Tibial artery (tissue), 4 donors: Measurements from ENCODE around the gene LIN54.

Experiments
- DNase-seq, 2 donors: peaks; one replicate each; pipeline ENCODE4 v3.0.0-alpha.2; 2019
- H3K27ac ChIP-seq, 2 donors: fragments of 200-600 bp; sonication (generic) in 1 of 2; 1 replicate in 1 of 2; 2 replicates in 1 of 2; pipeline ENCODE4 v1.5.1; 2018 to 2019; ENCODE audit warnings: mild to moderate bottlenecking in 1 of 2
- H3K27me3 ChIP-seq, 2 donors: fragments of 200-600 bp; sonication (generic) in 1 of 2; one replicate each; pipeline versions ENCODE4 v1.5.1 to v1.6.0; 2016 to 2019
- H3K36me3 ChIP-seq, 3 donors: fragments of 200-600 bp; sonication (generic) in 2 of 3; one replicate each; pipeline ENCODE4 v1.5.1; 2016 to 2019; ENCODE audit warnings: mild to moderate bottlenecking in 2 of 3
- H3K4me1 ChIP-seq, 4 donors: fragments of 200-600 bp; sonication (generic) in 2 of 4; 1 replicate in 3 of 4; 2 replicates in 1 of 4; pipeline ENCODE4 v1.5.1; 2016 to 2019
- H3K4me3 ChIP-seq, 2 donors: fragments of 200-600 bp; sonication (generic) in 1 of 2; 1 replicate in 1 of 2; 2 replicates in 1 of 2; pipeline ENCODE4 v1.5.1; 2018 to 2019; ENCODE audit warnings: mild to moderate bottlenecking in 2 of 2
- H3K9me3 ChIP-seq, 3 donors: fragments of 200-600 bp; sonication (generic) in 1 of 3; one replicate each; pipeline ENCODE4 v1.5.1; 2016 to 2019
- CTCF ChIP-seq, 2 experiments: fragments of 200-600 bp in 1 of 2; fragments of 450-650 bp in 1 of 2; IDR thresholded peaks; one replicate each; pipeline ENCODE4 v1.5.1; 2017 to 2019; ENCODE audit warnings: antibody characterized with exemption in 2 of 2, mild to moderate bottlenecking in 1 of 2, moderate library complexity in 1 of 2
- intact Hi-C: fragments of 100-400 bp; cut with DNase I; formaldehyde crosslinking; loops from one replicate; pipeline ENCODE4 v1.15.0; 2023; ENCODE audit warnings: low total_unique reads

LIN54 gene

GRCh38 chr4:83013420-83013867 is 2.8 kb upstream of the LIN54 start:
- Histone ChIP-seq H3K9me3 (no peaks in the 10 kb centered on the region), H3K36me3 (no peaks in the 10 kb centered on the region), H3K27ac (peak overlapping the region; percentile 75 to 87), H3K4me3 (peak overlapping the region; percentile 74 to 75), H3K4me1 (peaks cover 0 to 25% (median 17%) of the 10 kb centered on the region in 4 donors), H3K27me3 (no peaks in the 10 kb centered on the region)
- TF ChIP-seq CTCF (IDR thresholded peaks at IDR 0.05): no peak
- no peak for DNase-seq
- intact Hi-C loops: loop anchor here (5.0 to 10.0 kb wide), 3 partner anchors 111 to 586 kb away; partner anchors contain the start of genes HELQ, MRPS18C and THAP9

GRCh38 chr4:83012687-83013419 is 2.2 kb upstream of the LIN54 start:
- no peaks in the 10 kb centered on the region for H3K27me3 ChIP-seq
- H3K36me3 ChIP-seq: no peaks in the 10 kb centered on the region
- H3K9me3 ChIP-seq: no peaks in the 10 kb centered on the region
- peaks cover 0 to 28% (median 19%) of the 10 kb centered on the region in 4 donors for H3K4me1 ChIP-seq
- peak overlapping the region; percentile 75 to 87 for H3K27ac ChIP-seq
- peak; percentile 71 to 76 for TF ChIP-seq CTCF (IDR thresholded peaks at IDR 0.05)
- intact Hi-C loops: loop anchor here (5.0 to 10.0 kb wide), 3 partner anchors 111 to 586 kb away; partner anchors contain the start of genes HELQ, MRPS18C and THAP9
- peak; percentile 94 to 98 for DNase-seq
- H3K4me3 ChIP-seq: peak overlapping the region; percentile 74 to 75

GRCh38 chr4:83012200-83012686 is 1.6 kb upstream of the LIN54 start:
- Histone ChIP-seq H3K27ac (peak overlapping the region; percentile 75 to 87), H3K9me3 (no peaks in the 10 kb centered on the region), H3K27me3 (no peaks in the 10 kb centered on the region), H3K36me3 (no peaks in the 10 kb centered on the region), H3K4me3 (peak overlapping the region; percentile 74 to 75), H3K4me1 (peaks cover 0 to 28% (median 21%) of the 10 kb centered on the region in 4 donors)
- no peak for TF ChIP-seq CTCF (IDR thresholded peaks at IDR 0.05)
- intact Hi-C loops: loop anchor here (5.0 to 10.0 kb wide), 3 partner anchors 110 to 585 kb away; partner anchors contain the start of genes HELQ, MRPS18C and THAP9
- DNase-seq: peak; percentile 33 to 70

- TF ChIP-seq CTCF (IDR thresholded peaks at IDR 0.05): no peak
- Histone ChIP-seq H3K27ac (peak overlapping the region; percentile 75 to 87), H3K4me1 (peaks cover 0 to 28% (median 21%) of the 10 kb centered on the region in 4 donors), H3K4me3 (peak overlapping the region; percentile 74 to 75), H3K27me3 (no peaks in the 10 kb centered on the region), H3K9me3 (no peaks in the 10 kb centered on the region), H3K36me3 (no peaks in the 10 kb centered on the region)
- intact Hi-C loops: loop anchor here (5.0 to 10.0 kb wide), 3 partner anchors 109 to 584 kb away; partner anchors contain the start of genes HELQ, MRPS18C and THAP9
- no peak for DNase-seq
Observed at GRCh38 chr4:83011689-83012199, 1.1 kb upstream of the LIN54 start.

GRCh38 chr4:83010111-83010521 is 507 bp downstream of the LIN54 start:
- peak overlapping the region; percentile 87 to 91 for H3K27ac ChIP-seq
- H3K4me1 ChIP-seq: peaks cover 0 to 28% (median 21%) of the 10 kb centered on the region in 4 donors
- TF ChIP-seq CTCF (IDR thresholded peaks at IDR 0.05): no peak
- no peaks in the 10 kb centered on the region for H3K9me3 ChIP-seq
- DNase-seq: no peak
- intact Hi-C loops: loop anchor here (5.0 to 10.0 kb wide), 3 partner anchors 108 to 583 kb away; partner anchors contain the start of genes HELQ, MRPS18C and THAP9
- no peaks in the 10 kb centered on the region for H3K36me3 ChIP-seq
- H3K4me3 ChIP-seq: peak overlapping the region; percentile 75 to 84
- no peaks in the 10 kb centered on the region for H3K27me3 ChIP-seq
